GM12891 (cell line): ENCODE measurements around the gene TCF15. TPM values are rescaled to one million over a fixed set of nuclear protein-coding genes. Genes with fewer than 3 reads are reported as not detected.
A peak's percentile ranks its signal among the peaks of the same experiment; 100 is the strongest.

Source experiments
- DNase-seq: peaks from one replicate; pipeline ENCODE4 v3.0.0; 2011; ENCODE audit warnings: low spot score; ENCODE audit not compliant: insufficient read length
- FAIRE-seq: peaks from 2 replicates; lab custom pipeline; 2011; peaks lifted over from hg19 to GRCh38; lab: Jason Lieb, UNC
- PAX5 ChIP-seq: IDR thresholded peaks from 2 replicates; pipeline ENCODE4 v1.6.1; 2011; ENCODE audit warnings: low read length, moderate library complexity, mild to moderate bottlenecking; ENCODE audit not compliant: insufficient read depth, severe bottlenecking
- POLR2A ChIP-seq: IDR thresholded peaks from 2 replicates; pipeline ENCODE4 v1.6.1; 2011; ENCODE audit warnings: low read depth, low read length, control low read depth
- POLR2AphosphoS5 ChIP-seq: IDR thresholded peaks from 2 replicates; pipeline ENCODE4 v1.6.1; 2011; ENCODE audit warnings: low read depth, low read length, control low read depth
- POU2F2 ChIP-seq: IDR thresholded peaks from 2 replicates; pipeline ENCODE4 v1.6.1; 2011; ENCODE audit warnings: low read depth, mild to moderate bottlenecking, control low read depth, low read length, moderate library complexity
- SPI1 ChIP-seq: IDR thresholded peaks from 2 replicates; pipeline ENCODE4 v1.6.1; 2011; ENCODE audit warnings: low read depth, low read length, control low read depth
- TAF1 ChIP-seq: IDR thresholded peaks from 2 replicates; pipeline ENCODE4 v1.6.1; 2011; ENCODE audit warnings: low read depth, low read length, control low read depth
- polyA plus RNA-seq: library from polyadenylated mRNA; unstranded; fragments of >200 nt; gene quantifications from one replicate; pipeline ENCODE4 v1.2.1, GENCODE V29; 2012; ENCODE audit warnings: low read depth, missing spikeins, inconsistent platforms; ENCODE audit not compliant: missing spikeins

TCF15 gene
- polyA plus RNA-seq, result not detected

- no peak for FAIRE-seq
- DNase-seq, result peak; percentile 54
- TF ChIP-seq POU2F2 (no peak), PAX5 (no peak), POLR2A (no peak), TAF1 (no peak), SPI1 (no peak)
Measured at GRCh38 chr20:610130-611046, at the start of gene TCF15. TSS of gene TCF15 (minus strand) at chr20:610309. CDS start at chr20:610237, 72 bp downstream.

GRCh38 chr20:658731-659291, 48.7 kb upstream of the TCF15 start:
- TF ChIP-seq PAX5, result no peak
- TF ChIP-seq POLR2A, result no peak
- TF ChIP-seq POU2F2, result no peak
- no peak for TF ChIP-seq TAF1
- no peak for TF ChIP-seq POLR2AphosphoS5
- TF ChIP-seq SPI1, result no peak
- DNase-seq, result no peak
- no peak for FAIRE-seq

GRCh38 chr20:658202-658601, 48.1 kb upstream of the TCF15 start:
- TF ChIP-seq PAX5 (no peak), SPI1 (no peak), POLR2AphosphoS5 (no peak), POLR2A (no peak), TAF1 (no peak), POU2F2 (no peak)
- no peak for DNase-seq
- no peak for FAIRE-seq

- DNase-seq, result no peak
- FAIRE-seq, result no peak
- TF ChIP-seq POLR2A, result no peak
- TF ChIP-seq TAF1, result no peak
- no peak for TF ChIP-seq PAX5
- no peak for TF ChIP-seq POLR2AphosphoS5
- no peak for TF ChIP-seq SPI1
- no peak for TF ChIP-seq POU2F2
Measured at GRCh38 chr20:655726-656624, 45.9 kb upstream of the TCF15 start.

GRCh38 chr20:654417-654750, 44.3 kb upstream of the TCF15 start:
- no peak for TF ChIP-seq POU2F2
- TF ChIP-seq POLR2A, result no peak
- no peak for TF ChIP-seq PAX5
- no peak for TF ChIP-seq POLR2AphosphoS5
- TF ChIP-seq TAF1, result no peak
- no peak for TF ChIP-seq SPI1
- FAIRE-seq, result no peak
- DNase-seq, result no peak

- FAIRE-seq, result peak; percentile 23
- DNase-seq, result no peak
- no peak for TF ChIP-seq PAX5
- TF ChIP-seq SPI1, result no peak
- no peak for TF ChIP-seq POU2F2
- no peak for TF ChIP-seq POLR2A
- no peak for TF ChIP-seq POLR2AphosphoS5
- TF ChIP-seq TAF1, result no peak
Measured at GRCh38 chr20:653590-654416, 43.7 kb upstream of the TCF15 start.

- FAIRE-seq, result peak; percentile 67
- DNase-seq, result peak; percentile 94
- TF ChIP-seq POLR2AphosphoS5 (no peak), POU2F2 (no peak), SPI1 (no peak), TAF1 (no peak), PAX5 (no peak), POLR2A (no peak)
Measured at GRCh38 chr20:653110-653589, 43.0 kb upstream of the TCF15 start, which contains the start of gene SRXN1. TSS of gene SRXN1 (minus strand) at chr20:653200. CDS start at chr20:653185, 15 bp downstream.

GRCh38 chr20:652615-653109, 42.6 kb upstream of the TCF15 start:
- peak; percentile 69 for FAIRE-seq
- TF ChIP-seq TAF1 (no peak), POU2F2 (no peak), PAX5 (no peak), POLR2A (no peak), POLR2AphosphoS5 (no peak), SPI1 (no peak)
- no peak for DNase-seq
